HG03575 (cell line): ENCODE measurements around the gene PNMA8A.

ENCODE experiments used
- ATAC-seq: cut with Tn5 transposase; IDR thresholded peaks from one replicate; pipeline ENCODE4 v1.9.1; 2021; ENCODE audit not compliant: unreplicated experiment, insufficient number of reproducible peaks, low FRiP score; ENCODE audit errors: extremely low read depth

PNMA8A gene

DNA sequence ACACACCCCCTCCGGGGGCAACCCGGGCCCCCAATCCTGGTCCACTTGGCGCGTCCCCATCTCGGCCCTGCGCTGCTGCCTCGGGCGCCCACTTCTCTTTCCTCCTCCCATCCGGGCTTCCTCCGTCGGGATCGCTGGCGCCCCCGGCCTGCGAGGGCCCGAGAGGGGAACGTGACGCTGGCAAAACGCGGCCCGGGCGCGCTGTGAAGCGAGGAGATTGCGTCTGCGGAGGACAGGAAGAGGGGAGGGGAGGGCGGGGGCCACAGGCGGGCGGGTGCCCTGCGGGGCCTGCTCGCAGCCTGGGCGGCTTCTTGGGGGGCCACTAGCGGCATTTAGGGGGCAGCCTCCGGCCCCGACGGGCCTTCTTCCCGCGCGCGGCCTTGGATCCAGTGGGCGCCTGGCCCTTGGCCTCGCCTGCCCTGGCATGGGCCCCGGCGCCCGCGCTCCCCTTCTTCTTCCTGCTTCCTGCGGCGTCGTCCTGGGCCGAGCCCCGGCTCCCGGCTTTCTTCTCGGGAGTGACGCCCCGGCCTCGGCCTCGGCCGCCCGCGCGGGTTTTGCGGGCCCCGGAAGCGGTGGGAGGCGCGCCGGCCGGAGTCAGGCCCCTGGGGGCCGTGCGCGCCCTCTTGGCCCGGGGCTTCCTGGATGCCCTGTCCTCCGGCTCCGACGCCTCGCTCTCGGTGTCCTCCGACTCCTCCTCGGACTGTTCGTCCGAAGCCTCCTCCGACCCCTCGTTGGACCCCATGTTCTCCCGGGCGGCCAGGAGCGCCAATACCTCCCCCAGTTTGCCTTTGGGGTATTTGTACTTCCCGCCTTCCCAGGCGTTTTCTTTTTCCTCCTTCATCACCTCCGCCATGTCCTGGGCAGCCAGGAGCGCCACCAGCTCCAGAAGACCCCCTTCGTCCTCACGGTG, 22.1 kb upstream of the PNMA8A start:
- ATAC-seq, result no peak

DNA sequence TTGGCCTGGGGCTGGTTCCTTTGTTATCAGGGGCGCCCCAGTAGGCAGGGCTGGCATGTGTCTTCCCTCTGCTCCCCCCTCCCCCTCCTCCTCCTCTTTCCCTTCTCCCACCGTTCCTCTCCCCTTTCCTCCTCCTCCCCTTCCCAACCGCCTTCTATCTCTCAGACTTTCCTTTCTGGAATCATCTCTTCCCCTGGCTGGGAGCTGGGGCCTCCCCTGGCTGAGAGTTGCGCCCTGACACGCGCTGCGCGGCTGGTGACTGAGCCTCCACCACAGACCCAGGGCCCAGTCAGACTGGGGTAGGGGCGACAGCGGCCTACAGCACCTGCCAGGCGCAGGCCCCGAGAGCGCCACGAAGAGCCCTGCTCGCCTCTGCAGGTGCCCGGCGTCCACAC, 21.5 kb upstream of the PNMA8A start:
- no peak for ATAC-seq

DNA sequence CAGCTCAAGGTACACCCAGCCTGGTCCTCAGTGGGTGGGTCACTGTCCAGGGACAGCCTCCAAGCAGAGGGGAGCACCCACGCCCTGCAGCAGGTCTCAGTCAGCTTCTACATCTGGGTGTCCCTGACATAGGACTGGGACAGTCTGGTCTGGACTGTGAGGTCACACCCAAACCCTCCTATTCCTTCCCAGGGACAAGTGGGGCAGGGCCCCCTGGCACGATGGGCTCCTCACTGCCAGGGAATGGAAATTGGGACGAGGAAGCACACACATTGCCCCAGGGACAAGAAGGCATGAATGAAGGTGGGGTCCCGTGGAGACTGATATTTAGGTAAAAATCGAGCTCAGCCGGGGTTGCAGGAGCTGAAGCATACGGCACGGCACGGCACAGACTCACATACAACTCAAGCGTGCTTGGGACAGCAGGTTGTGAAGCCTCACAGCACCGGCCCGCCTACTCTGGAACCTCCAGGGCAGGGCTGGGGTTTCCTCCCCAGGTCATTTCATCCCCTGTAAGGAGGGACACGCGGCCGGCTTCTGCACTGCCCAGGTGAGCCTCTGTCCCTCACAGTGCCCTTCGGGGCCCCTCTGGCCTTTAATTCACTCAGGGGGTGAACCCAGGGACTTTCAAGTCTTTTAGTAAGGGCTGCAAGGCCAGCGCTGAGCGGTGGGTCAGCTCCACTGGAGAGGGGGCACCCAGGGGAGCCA, 20.8 kb upstream of the PNMA8A start:
- no peak for ATAC-seq

DNA sequence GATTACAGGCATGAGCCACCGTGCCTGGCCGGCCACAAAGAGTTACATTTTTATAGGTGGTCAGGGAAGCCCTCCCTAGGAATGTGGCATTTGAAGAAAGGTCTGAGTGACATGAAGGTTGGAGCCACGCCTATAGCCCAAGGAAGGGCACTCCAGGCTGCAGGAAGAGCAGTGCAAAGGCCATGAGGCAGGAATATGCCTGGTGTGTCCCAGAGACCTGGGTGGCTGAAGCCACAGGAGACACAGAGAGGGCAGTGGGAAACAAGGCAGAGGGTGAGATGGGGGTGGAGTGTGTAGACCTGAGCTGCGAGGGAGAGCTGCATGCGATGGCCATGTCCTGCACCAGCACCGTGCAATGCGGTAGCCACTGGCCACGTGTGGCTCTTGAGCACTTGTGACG, 19.4 kb upstream of the PNMA8A start:
- ATAC-seq, result no peak

DNA sequence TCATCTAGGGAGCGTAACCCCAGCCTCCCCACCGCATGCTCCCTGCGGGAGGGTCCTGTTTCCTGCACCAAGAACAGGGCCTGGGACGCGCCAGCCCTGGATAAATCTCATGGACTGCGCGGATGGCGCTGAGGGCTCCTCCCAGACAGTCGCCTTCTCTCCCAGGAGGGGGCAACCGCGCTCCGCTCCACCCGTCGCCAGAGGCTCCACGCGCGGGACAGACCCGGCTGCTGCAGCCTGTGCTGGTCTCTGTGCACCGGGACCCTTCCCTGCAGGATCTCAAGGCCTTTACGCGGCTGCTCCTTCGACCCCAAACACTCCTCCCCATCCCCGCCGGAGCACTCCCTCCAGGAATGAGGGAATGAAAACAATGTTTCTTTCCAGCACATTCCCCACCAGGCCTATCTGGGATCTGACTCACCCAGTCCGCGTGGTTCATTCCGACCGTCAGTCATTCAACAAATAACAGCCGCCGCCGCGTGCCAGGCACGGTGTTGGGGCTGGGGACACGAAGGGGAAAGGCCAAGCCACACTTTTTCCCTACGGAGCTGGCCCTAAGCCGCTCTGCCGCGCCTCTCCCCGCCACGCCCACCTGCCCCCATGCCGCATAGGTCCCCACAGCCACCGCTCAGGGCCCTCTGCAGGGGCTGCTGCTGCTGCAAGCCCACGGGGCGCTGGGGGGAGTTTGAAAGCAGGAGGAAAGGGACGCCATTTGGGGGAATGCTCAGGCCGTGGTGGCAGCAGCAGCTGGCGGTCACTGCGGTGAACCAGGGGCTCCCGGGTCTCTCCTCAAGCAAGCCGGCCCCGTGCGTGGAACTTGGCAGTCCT, 18.3 kb upstream of the PNMA8A start:
- no peak for ATAC-seq

DNA sequence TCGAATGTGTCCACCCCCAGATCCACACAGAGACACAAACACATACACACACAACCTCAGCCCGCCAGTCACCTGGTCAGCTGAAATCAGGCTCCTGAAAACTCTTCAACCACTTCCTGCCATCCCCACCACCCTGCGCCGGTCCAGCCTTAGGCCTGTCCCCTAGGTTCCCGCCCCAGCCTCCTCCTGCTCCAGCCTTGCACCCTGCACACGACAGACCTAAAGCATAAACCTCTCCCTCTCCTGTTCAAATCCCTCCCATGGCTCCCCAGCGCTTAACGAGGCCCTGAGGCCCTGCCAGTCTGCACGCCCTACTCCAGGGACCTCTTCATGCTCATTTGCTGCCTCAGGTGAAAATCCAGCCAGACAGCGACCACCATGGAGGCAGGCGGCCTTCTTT, 17.2 kb upstream of the PNMA8A start:
- ATAC-seq, result no peak

DNA sequence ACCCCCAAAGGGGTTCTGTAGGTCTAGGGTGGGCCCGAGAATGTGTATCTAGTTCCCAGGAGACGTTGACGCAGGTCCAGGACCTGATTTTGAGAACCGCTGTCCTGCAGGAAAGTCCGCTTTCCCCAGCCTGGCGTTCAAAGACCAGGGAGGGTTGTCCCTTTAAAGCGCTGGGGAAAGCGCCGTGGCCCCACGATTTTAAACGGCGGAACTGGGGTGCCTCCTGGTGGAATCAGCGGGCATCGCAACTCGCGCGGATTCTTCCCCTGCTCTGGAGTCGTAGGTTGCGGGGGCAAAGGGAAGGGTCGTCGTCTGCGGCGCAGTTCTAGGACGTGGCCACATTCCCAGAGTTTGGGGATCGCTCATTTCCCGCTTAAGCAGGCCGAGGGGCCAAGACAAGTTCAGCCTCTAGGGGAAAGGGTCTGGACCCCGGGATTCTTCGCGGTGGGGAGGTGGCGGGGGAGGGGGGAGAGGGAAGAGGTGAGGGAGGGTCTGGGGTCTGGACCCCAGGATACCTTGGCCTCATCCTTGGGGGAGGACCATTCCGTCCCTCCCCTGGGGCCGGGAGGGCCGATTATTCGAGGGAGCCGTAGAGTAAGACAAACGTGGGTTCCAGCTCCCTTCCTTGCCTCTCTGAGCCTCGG, 16.6 kb upstream of the PNMA8A start:
- ATAC-seq, result no peak

DNA sequence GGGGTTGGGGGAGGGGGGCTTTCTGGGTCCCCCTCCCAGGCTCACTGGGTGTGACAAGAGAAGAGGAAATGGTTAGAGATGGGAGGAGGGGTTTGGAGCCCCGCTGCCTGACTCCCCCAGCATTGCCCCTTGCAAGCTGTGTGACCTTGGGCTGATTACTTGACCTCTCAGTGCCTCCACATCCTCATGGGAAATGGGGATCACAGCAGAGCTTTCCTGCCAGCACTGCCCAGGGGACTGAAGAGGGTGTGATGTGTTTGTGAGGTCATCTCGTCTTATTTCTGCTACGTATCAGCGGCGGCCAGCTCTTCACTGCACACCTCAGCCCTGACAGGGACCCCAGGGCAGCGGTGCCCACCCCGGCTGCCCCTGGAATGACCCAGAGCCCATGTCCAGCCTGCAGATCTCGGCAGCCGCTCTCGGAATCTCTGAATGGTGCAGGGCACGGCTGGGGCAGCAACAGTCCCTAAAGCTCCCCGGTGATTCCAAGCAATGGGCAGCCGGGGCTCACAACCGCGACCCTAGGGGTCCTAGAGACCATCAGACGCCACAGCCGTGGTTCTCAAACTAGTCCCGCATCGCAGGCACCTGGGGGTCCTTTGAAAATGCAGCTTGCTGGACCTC, 15.9 kb upstream of the PNMA8A start:
- no peak for ATAC-seq

DNA sequence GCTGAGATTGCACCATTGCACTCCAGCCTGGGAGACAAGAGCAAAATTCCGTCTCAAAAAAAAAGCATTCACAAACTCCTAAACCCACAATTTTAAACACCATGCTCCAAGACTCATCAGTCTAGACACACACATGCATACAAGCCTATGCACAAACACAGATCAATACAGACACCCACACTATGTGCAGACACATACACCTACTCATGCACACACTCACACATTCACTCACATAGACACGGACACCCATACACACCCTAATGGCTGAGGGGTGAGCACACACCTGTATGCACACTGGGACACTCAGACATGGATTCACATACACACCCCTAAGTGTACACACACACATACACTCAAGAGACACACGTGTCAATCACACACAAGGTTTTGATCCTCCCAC, 15.0 kb upstream of the PNMA8A start:
- ATAC-seq, result no peak

DNA sequence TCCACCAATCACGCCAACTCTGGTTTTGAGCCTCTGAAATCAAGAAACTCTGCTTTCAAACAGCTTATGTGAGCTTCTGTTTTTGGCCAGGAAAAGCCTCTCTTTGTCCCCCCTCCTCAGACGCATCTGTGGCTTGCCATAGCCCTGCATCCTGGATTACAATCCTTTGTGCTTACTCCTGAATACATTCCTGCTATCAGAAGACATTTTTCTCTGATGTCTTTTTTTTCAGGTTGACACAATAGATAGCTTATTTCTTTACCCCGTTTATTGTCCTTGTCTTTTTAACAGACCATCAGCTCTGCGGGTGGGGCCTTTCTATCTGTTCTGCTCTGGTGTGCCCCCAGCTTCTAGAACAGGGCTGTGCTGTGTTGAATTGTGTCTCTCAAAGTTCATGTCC, 13.3 kb upstream of the PNMA8A start:
- no peak for ATAC-seq

DNA sequence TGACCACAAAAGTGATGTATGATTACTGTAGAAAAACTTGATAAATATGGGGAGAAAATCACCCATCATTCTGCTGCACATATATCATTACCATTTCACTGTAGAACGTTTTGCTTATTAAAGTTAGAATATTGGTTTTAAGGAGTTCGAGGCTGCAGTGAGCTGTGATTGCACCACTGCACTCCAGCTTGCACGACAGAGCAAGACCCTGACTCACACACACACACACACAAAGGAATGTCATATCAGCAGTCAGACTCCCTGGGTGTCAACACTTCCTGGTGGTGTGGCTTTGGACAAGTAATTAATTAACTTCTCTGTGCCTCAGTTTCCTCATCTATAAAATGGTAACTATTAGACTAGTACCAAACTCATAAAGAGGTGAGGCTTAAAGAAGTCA, 11.3 kb upstream of the PNMA8A start:
- ATAC-seq, result no peak

DNA sequence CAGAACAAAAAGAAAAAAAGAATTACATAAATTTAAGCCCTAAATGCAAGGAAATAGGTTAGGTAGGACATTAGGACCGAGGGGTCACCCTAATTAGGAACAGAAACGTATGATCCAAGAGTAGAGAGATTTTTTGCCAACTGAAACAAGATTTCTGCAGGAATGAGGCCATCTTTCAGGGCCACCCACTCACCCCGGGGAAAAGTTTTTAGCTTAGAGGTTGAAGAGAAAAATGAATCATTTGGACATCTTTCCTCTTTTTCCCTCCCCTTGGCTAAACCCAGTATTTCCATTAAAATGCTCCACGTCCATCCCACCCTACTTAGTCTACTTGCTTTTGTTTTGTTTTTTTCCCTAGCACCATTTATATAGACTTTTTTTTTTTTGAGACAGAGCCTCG, 10.6 kb upstream of the PNMA8A start:
- no peak for ATAC-seq

DNA sequence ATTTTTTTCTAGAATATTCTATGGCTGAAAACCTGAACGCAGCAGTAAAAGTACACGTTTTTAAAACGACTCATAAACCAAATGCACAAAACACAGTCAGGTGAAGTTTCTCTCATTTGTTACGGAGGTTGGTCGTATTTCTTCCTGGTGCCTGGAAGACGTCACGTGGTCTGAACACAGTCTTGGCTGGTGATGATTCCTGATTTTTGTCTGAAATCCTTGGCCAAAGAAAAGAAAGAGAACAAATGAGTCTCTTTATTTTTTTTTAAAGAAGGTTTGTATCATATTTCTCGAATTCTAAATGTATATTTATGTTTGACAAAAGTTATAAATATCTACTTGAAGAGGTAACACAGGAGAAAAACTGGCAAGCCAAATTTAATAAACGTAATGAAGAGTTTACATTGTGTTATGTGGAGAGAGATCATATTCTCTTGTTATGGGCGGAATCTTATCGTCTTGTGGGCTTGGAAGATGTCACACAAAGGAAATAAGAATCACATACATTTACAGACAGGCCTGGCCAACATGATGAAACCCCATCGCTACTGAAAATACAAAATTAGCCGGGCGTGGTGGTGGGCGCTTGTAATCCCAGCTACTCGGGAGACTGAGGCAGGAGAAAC, 10.0 kb upstream of the PNMA8A start:
- ATAC-seq, result no peak

DNA sequence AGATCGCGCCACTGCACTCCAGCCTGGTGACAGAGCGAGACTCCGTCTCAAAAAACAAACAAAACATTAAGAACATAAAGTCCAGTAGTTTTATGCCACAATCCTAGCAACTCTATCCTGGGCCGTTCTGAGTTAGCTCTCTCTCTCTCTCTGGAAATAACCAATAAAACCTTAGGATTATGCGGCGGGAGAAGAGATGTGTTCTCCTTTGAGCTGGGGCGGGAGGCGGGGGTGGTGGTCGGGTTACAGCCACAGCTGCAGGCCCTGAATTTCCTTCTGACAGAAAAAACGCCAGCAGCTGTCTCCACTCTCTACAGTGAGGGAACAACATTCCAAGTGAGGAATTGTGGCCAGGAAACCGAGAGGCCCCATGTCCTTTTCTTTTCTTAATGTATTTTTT, 9.1 kb upstream of the PNMA8A start:
- no peak for ATAC-seq

DNA sequence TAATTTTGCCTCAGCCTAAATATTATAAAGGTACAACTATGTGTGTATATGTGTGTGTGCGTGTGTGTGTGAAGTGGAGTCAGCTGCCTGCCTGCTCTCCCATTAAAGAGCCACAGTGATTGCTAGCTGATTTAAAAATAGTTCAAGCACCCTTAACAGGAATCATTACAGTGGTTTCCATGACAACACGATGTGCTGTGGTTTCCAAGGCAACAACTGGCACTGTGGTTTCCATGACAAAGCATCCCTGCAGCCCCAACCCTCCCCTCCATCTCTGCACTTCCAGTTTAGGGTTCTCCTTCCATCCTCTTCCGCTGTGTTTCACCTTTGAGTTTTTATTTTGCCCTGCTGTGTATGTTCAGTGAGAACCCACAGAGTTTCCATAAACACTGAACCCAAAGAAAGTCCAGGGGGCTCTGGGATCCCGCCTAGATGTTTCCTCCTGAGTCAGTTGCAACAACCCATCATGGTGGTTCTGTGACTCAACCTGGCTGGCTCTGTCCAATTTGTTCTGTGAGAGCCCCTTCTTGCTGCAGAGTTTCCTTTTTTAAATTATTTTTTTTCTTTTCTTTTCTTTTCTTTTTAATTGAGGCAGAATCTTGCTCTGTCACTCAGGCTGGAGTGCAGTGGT, 7.1 kb upstream of the PNMA8A start:
- ATAC-seq, result no peak

DNA sequence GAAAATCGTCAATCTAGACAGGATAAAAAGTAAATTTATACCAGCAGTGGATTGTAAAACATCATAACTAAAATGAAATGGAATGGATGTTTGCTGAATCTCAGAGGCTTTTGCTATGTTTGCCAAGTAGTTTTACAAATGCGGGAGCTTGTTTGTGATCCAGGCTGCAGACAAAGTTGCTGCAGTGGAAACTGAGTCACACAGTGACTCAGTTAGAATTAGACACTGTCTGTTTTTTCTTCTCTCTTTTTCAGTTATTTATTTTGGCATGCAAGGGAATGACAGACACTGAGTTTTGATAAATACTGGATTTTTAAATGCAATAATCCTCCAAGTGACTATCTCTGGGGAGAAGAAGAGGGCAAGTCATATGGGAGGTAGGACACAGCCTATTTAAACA, 4.6 kb upstream of the PNMA8A start:
- ATAC-seq, result no peak

DNA sequence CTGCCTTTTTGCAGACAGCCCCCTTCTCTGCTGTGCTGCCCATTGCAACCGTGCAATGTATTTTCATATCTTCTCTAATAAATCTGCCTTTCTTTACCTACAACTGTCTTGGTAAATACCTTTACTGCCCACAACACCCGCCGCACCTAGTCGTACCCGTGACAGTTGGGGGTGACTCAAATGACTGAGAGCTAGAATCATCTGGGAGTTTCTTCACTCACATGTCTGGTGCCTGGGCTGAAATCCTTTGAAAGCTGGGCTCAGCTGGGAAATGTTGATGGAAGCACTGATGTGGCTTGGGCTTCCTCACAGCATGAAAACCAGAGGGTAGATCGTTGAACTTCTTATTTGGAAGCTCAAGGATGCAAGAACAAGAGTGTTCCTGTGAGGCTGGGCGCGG, 2.8 kb upstream of the PNMA8A start:
- ATAC-seq, result no peak

DNA sequence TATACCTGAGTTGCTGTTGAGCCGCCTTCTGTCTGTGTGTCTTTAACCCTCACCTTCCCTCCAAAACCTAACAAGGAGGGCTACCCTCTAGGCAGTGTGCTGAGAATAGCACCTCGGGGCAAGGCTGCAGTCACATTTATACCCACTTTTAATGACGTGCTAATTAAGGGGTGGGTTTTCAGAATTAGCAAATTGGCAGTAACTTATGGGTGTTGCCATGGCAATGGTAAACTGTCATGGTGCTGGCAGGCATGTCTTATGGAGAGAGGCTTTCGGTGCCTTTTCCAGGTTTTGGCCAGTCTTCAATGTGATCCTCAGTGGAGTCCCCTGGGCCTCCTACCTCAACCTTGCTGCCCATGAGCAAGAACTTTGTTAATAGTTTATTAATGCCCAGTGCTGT, 1.2 kb upstream of the PNMA8A start:
- no peak for ATAC-seq
